ENCODE measurements around the gene LMBRD2.
A peak's percentile ranks its signal among the peaks of the same experiment; 100 is the strongest.
"Not testable (repeated sequence)": the region's sequence is repeated elsewhere in the genome, so short reads cannot be mapped to it uniquely, and the experiment has no call there.

LMBRD2 gene

DNA sequence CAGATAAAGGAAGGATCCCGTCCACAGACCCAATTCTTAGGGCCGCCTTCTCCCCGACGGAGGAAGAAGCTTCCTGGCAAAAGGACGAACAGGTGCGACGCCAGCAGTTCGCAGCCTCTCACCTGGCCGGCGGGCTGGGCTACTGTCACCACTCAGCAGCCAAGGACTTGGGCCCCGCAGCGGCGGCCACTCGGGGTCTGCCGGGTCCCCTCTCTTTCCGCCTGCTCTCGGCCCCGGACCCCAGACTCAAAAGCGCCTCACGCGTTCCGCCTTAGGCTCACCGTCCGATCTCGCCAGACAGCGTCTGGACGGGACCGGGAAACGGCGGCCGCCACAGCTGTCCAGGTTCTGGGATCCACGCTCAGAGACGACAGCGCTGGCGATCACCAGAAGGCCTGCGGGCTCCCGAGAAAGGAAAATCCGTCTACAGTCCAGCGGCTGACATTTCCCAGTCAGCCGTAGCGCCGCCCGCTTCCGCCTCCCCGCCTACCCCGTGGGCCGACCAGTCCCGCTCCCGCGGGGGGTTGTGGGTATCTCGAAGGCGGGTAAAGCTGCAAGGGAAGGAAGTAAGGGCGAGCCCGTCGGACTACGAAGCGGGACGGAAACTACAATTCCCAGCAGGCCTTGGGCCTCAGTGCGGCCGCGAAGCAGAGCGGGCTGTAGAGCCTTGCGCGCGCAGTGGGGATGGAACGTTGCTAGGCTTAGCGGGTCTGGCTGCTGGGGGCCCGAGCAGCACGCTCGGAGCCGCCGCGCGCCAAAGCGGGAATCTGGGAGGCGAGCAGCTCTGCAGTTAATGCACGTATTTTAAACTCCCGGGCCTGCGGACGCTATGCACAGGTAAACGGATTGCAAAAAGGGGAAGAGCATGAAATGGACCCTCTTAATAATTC lies at the start of gene LMBRD2, which contains the start of gene SKP2:
LMBRD2 (minus strand) TSS at position 454 of the 890 bp plus-strand sequence. CDS start 8,538 bp downstream, outside the sequence.
SKP2 (plus strand) TSS at position 678 of the 890 bp plus-strand sequence; CDS start at position 830, 152 bp downstream.
- peak; percentile 75 to 99 (median 97) for DNase-seq

DNA sequence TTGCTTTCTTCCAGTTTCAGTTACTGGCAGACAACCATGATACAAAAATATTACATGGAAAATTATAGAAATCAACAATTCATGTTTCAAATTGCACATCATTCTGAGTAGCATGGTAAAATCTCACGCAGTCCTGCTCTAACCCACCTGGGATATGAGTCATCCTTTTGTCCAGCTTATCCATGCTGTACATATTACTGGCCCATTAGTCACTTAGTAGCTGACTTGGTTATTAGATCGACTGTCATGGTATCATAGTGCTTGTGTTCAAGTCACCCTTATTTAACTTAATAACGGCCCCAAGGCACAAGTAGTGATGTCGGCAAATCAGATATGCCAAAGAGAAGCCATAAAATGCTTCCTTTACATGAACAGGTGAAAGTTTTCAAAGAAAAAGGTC lies 48.8 kb upstream of the LMBRD2 start:
- no peak for DNase-seq

DNA sequence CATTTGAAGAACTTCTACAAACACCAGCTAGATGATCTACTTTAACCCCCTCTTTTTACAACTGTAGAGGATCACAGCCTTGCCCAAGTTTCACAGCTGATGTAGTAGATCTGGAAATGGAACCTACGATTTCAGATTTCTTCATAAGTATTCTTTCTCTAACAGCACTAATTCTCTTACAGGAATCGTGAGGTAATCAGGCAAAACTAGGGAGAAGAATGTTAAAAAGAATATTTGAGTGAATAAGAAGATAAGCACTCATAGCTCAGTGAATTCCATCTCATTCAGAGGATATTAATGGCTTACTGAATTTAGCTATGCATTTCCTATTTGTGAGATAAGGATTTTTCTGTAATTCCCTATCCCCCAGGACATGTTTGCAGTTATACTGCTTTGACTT lies 47.9 kb upstream of the LMBRD2 start:
- DNase-seq, result no peak

GRCh38 chr5:36198783-36199182 lies 47.1 kb upstream of the LMBRD2 start:
- not testable (repeated sequence) for DNase-seq

DNA sequence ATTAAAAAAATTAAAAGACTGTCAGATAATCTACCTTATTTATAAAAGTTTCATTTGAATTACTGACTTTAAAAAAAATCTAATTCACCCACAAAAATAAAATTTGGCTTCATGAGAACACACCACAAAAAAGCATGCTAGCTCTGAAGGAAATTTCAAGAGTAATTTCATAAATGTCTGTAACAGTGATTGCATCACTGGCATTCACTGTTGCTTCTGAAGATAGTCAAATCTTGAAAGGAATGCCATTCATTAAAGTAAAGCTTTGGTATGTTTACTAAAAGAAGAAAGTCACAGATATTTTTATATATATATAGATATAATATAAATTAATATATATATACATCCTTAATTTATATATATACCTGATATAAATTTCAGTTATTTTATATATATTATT lies 46.6 kb upstream of the LMBRD2 start:
- DNase-seq, result no peak

DNA sequence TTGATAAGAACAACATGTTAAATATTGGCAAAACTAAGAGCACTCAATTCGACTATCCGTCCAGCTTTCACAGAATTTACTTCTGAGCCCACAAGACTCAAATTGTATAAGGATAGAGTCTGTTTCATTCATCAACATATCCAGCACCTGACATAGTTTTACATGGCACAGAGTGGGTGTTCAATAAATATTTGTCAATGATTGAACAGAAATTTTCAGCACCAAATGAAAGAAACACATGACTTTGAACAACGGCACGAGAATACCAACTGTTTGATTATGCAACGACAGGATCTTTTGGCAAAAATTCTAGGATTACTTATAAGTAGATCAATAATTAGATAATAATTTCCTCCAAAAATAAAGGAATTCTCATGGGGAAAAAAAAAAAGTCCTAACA lies 42.1 kb upstream of the LMBRD2 start:
- no peak for DNase-seq

- DNase-seq, result not testable (repeated sequence)
Measured at GRCh38 chr5:36184408-36184807, 32.7 kb upstream of the LMBRD2 start.

DNA sequence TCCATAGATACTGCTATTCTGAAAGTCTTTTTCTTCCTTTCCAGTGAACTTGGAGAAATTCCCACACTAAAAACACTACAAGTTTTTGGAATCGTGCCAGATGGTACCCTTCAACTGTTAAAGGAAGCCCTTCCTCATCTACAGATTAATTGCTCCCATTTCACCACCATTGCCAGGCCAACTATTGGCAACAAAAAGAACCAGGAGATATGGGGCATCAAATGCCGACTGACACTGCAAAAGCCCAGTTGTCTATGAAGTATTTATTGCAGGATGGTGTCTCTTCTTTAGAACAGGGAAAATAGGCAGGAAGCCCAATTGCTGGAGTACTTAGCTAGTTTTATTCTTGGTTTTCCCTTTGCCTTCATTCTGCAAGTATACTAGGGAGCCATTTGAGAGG lies 30.1 kb upstream of the LMBRD2 start:
- DNase-seq, result peak in 1 of 51 donors; percentile 46

DNA sequence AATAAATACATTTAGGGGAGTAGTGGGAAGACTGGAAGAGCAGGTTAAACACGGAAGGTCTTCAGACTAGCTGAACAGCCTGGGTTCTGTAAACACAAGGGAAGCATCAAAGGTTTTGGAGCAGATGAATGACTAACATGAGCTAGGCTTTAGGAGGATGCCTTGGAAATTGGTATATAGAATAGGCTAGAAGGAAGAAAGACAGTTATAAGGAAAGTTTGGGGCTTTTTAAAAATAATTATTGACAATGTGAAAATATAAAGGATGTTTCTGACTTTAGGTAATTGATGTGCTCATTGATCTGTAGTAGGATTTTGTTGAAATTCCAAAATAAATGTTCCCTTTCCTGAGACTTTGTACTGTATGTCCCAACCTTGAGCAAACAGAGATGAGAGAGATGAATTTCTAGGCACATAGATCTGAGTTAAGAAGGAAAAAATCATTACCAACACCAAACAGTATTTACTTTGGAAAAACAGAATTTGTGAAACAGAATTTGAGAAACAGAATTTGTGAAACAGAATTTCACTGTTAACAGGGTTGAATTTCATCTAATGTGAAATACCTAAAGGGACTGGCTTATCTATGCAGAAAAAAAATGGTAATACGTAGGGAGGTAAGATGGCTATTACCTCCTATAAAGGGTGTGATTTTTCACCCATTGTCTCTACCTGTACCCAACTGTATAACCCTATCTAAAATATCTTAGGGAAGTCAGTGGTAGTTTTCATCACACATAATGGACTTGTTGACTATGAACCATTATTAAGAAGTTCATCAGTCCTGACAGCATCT lies 29.1 kb upstream of the LMBRD2 start:
- DNase-seq, result no peak

DNA sequence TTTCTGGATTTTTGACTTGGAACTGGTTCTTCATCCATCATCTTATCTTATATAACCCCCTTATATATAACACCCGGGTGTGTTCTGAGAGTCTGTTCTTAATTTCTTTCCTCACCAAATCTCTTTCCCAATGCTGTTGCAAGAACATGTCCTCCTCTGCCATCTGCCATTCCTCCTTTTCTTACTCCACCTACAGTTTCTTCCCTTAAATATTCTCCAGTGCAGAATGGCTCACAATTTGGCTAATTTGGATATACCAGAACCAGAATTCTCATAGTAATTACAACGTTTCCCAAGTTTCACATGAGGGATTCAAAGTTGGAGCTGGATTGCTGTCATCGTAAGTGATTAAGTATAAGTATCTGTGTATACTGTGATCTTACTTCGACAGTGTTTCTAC lies 28.3 kb upstream of the LMBRD2 start:
- DNase-seq, result no peak

GRCh38 chr5:36178524-36178890 lies 26.8 kb upstream of the LMBRD2 start:
- no peak for DNase-seq

DNA sequence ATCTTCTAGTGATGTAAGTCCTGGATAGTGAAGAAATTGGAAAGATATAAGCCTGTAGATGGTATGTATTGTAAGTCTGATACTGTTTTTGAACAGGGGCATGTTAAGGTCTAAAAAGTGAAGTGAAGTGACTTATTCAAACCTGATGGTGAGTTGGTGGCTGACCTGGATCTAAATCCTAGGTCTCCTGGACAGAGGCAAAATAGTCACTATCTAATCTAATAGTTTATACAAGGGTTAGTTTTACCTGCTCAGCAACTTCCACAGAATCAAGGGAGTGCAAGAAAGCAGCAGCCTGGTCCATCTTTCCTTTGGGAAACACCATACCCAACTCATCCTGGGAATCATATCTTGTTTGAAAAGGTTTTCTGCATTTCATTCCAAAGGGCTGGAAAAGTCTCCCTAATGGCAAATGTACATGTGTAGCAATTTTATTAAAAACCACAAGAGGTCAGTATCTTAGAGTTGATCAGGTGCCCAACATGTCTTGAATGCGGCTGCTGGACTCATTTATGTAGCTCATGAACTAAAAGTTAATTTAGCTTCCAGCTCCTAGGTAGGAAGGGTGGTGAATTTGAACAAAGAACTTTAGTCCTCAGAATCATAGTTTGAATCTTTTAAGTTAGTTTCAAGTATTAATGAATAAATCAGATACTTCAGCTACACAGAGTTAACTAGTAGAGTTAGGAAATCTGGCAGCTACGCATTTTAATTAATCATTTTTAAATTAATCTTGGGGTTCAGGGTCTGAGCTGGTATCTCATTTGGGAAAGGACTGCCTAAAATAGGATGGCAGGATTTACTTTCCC lies 26.2 kb upstream of the LMBRD2 start:
- DNase-seq, result peak in 1 of 51 donors; percentile 6

- DNase-seq, result no peak
Measured at GRCh38 chr5:36177154-36177553, 25.5 kb upstream of the LMBRD2 start.

DNA sequence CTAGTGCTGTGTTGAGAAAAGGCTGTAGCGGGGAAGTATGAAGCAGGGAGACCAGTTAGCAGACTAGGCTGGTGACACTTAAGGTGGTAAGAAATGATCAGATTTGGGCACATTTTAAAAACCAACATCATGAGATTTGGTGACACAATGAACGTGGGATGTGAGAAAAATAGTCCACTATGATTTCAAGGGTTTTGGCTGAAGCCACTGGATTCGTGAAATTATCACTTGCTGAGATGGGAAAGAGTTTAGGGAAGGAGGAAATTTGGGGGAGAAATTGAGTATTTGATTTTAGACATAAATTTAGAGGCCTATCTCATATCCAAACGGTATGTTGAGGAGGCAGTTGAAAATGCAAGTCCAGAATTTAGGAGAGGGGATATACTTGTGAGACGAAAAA lies 23.4 kb upstream of the LMBRD2 start:
- no peak for DNase-seq

DNA sequence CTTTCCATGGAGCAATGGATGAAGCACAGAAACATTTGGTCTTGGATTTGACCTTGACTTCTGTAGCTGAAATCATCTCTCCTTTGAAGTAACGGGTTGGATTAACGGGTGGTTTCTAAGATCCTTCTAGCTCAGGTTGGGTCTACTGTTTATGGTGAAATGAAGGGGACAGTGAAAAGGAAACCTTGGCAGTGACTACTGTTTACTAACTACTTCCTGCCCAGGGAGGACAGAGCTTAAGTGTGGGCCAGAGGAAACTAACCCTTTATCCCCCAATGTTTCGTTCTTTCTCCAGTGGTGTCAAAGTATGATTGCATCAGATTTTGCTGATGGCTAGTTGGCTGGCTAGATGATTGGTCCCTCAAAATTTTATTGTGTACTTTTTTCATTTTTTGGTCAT lies 22.4 kb upstream of the LMBRD2 start:
- DNase-seq, result no peak

DNA sequence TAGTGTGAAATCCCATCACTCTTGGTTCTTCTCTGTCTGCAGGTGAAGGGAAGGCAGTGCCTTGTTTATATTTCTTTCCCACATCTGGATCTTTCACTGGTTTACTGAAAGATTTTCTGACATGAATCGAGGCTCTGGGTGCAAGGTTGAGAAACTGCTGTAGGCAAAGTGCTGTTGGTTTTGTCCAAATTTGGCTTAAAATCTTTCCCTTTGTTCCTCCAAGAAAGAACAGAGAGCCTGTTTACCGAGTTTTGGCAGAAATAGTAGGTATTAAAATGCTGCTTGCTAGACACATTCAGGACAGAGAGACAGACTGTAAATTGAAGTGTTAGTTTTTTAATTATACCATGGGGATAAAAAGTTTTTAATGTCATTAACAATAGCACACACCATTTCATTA lies 21.7 kb upstream of the LMBRD2 start:
- peak in 2 of 51 donors; percentile 12 to 31 for DNase-seq

DNA sequence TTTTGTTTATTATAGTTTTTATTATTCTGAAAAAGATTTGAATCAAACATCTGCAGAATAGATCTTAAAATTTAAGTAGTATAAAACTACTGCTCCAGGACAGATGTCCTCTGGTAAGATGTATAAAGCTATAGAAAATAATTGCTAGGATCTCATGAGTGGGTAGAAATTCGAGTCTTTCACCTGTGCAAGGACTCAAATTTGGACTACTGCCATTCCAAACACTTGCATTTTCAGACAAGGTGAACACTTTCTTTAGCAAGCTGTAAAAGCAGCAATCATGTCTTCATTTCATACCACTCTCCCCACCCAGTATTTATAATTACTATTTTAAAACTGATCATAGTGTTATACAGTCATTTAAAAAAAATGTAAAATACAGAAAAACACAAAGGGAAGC lies 20.9 kb upstream of the LMBRD2 start:
- DNase-seq, result no peak

GRCh38 chr5:36170832-36171424 lies 19.2 kb upstream of the LMBRD2 start:
- no peak for DNase-seq

GRCh38 chr5:36168737-36169136 lies 17.1 kb upstream of the LMBRD2 start:
- DNase-seq, result no peak

DNA sequence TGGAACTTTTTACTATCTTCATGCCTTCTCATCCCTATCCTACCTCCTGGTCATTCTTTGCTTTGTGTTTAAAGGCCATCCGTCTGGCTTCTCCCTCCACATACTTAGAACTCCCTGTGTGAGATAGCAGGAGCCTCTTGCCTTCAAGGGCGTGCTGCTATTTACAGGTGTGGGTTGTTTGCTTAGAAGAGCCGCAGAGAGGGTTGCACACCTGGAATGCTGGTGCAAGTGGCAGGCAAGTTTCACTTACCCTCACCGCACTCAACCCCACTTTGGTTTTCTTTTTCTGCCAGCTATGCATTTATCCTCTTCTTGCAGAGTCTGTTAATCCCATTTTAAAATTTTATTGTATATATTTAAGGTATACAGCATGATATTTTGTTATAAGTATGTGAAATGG lies 12.8 kb upstream of the LMBRD2 start:
- no peak for DNase-seq

GRCh38 chr5:36162810-36163486 lies 11.3 kb upstream of the LMBRD2 start:
- peak in 18 of 51 donors; percentile 4 to 61 (median 27) for DNase-seq
